LNCaP clone FGC (cell line): ENCODE measurements around the gene LMF2.

ENCODE experiments used
- DNase-seq: peaks from one replicate; pipeline ENCODE4 v3.0.0-alpha.2; 2011; ENCODE audit warnings: low read depth
- H3K4me3 ChIP-seq: 2 replicates; pipeline ENCODE4 v1.5.1; 2011; ENCODE audit warnings: mild to moderate bottlenecking, low read depth, low read length, control low read depth
- TF ChIP-seq, protein P1 (sequence below): IDR thresholded peaks from 2 replicates; pipeline ENCODE4 v1.5.1; 2012; ENCODE audit warnings: mild to moderate bottlenecking; ENCODE audit not compliant: control insufficient read depth, insufficient read depth; ENCODE audit errors: extremely low read depth

Gene LMF2

DNA sequence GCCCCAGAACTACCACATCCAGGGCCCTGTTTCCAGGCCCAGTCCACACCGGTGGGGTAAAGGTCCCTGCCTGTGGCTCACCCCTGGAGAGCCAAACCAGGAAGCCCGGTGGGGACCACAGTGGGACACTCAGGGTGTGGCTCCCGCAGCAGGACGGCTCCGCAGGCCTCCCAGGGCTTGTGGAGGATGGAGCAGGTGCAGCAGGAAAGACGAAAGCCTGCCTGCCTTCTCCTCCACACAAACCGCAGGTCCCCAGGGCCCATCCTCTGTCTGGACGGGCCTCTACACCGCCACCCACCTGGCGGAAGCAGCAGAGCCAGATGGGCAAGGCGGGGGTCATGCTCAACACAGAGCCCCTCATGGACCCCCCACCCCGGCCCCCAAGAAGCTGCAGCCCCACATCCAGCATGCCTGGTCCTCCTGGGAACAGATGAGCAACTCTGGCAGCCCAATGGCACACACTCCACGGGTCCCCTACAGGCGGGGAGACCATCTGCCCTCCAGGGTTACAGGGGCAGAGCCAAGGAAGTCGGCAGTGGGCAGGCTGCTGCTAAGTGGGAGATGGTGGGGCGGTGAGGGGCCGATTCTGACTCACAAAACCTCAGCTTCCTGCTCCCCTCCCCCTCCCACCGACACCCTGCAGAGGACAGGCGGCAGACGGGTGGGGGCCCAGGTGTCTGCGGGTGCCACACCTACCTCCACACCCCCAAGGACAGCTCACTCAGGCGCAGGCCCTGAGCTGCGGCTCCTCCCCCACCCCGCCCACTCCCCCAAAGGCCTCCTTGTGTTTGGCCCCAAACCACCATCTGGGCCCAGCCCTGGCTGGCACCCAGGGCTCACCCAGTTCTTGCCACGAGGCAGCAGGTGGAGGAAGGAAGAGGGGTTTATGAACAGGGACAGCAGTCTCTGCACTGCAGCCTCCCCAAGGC lies 37.9 kb downstream of the LMF2 start:
- no peak overlapping the region for H3K4me3 ChIP-seq
- DNase-seq: no peak
- TF ChIP-seq, protein P1, sequence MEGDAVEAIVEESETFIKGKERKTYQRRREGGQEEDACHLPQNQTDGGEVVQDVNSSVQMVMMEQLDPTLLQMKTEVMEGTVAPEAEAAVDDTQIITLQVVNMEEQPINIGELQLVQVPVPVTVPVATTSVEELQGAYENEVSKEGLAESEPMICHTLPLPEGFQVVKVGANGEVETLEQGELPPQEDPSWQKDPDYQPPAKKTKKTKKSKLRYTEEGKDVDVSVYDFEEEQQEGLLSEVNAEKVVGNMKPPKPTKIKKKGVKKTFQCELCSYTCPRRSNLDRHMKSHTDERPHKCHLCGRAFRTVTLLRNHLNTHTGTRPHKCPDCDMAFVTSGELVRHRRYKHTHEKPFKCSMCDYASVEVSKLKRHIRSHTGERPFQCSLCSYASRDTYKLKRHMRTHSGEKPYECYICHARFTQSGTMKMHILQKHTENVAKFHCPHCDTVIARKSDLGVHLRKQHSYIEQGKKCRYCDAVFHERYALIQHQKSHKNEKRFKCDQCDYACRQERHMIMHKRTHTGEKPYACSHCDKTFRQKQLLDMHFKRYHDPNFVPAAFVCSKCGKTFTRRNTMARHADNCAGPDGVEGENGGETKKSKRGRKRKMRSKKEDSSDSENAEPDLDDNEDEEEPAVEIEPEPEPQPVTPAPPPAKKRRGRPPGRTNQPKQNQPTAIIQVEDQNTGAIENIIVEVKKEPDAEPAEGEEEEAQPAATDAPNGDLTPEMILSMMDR: no peak

DNA sequence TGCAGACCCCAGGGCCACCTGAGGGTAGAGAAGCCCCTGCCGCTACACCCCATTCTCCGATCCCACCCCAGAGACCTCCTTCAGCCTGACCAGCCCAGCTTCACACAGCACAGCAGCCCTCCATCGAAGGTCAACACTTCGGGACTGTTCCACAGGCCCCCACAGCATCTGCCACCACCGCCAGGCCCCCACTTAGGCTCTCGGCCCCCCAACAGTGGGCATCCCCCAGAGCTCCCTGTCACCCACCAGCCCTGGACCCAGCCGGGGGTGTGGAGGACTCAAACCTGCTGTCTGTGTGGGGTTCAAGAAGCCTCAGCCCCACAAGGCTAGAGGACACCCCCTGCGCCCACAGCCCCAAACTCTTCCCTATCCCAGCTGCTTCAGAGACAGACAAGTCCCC lies 38.9 kb downstream of the LMF2 start:
- DNase-seq: no peak
- no peak overlapping the region for H3K4me3 ChIP-seq
- TF ChIP-seq, protein P1: no peak

DNA sequence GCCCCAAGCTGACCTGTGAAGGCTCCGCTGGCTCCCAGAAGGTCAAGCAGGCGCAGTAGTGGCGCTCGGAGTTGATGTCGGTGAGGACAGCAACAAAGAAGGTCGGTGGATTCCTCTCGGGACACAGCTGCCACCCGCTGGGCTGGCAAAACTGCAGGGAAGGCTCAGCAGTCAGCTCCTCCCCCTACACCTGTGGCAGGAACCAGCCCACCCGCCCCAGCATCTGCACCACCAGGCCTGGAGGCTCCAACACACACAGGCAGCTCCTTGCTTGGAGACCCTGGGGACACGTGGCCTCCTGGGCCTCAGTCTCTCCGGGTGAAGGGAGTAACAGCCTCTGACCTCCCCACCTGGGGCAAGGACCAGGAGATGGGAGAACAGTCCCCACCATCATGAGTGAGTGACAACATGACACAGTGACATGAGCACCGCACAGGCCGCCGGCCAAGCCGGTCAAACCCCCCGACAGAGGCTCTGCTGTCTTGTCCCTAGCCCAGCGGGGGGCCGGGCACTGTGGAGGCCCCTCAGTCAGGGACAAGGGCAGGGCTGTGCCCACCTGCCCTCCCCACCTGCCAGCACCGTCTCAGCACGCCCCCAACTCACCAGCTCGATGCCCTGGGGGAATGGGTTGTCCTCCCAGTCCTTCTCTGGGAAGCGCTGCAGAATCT lies 39.6 kb downstream of the LMF2 start:
- TF ChIP-seq, protein P1: no peak
- H3K4me3 ChIP-seq: no peak overlapping the region
- DNase-seq: no peak

DNA sequence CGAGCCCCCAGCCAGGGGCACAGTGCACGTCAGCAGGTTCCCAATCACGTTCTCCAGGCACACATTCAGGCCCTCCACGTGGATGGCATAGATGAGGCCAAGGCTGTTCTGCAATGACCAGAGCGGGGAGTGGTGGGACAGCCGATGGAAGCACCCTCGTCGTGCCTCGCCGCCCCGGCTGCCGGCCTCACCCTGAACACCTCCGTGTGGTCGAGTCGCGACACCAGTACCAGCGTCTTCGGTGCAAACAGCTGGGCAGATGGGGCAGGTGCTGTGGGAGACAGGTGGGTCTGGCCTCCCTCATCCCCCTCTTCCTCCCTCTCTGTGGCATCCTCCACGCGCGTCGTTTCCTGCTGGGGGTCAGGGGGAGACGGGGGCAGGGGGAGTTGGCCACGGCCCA lies 40.2 kb downstream of the LMF2 start:
- H3K4me3 ChIP-seq: no peak overlapping the region

DNA sequence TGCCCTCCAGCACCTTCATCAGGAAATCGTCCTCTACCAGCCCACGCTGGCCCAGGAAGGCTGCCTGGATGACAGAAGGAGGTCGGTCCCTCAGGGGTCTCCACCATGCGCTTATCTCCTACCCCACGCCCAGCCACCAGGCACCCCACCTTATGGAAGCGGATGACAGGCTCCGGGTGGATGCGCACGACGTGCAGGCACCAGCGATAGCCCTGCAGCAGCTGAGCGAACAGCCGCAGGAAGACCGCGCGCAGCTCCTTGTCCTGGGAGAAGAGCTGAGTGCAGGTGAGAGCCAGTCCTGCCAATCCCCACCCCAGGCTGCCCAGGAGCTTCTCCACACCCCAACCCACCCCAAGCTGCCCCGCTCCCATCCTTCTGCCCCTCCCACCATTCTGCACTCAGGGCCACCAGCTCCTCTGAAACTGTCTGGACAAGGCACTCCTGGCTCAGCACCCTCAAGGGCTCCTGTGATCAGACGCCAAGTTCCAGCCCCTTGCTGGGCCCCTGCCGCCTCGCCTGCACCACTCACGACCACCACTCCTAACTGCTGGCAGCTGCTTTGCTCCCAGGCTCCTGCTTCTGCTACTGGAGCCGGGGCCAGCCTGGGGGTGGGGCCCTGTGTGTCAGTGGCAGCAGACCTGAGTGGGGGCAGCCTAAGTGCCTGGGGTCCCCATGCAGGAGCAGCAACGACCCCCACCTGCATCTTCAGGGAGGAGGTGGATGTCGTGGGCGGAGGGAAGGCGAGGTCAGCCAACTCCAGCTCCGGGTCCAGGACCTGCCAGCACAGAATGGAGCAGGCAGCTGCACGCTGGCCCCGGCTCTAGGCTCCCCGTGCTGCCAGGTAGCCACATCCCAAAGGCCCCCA lies 42.2 kb downstream of the LMF2 start:
- TF ChIP-seq, protein P1: no peak
- H3K4me3 ChIP-seq: no peak overlapping the region
- DNase-seq: no peak

More for the DNA sequence above, 40.2 kb downstream of the LMF2 start:
- TF ChIP-seq, protein P1: no peak
- DNase-seq: no peak

DNA sequence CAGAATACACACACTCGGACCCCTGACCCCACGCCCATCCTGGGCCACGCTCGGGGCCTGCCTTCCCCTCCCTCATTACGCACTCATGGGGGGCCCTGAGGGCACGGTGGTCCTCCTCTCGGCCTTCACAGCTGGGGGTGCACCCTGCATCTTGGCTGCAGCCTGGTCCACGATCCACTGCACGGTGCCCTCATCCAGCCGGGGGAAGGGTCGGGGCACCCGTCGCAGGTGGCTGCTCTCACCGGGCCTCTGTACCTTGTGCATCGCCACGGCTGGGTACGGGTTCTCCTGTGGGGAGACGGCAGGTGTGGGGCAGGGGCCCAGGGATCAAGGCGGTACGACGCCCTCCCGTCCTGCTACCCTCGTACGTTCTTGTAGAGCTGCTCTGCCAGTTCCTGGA lies 43.1 kb downstream of the LMF2 start:
- H3K4me3 ChIP-seq: no peak overlapping the region

More for the DNA sequence above, 43.1 kb downstream of the LMF2 start:
- DNase-seq: no peak
- TF ChIP-seq, protein P1: no peak
